Cortex of kidney (tissue), 1 donor: ENCODE results near the gene KDM4B.
"Not testable (repeated sequence)": the region's sequence is repeated elsewhere in the genome, so short reads cannot be mapped to it uniquely, and the experiment has no call there.

Experiments
- DNase-seq: peaks from one replicate; lab custom pipeline; 2025; lab: John Stamatoyannopoulos, UW

The KDM4B gene

DNA sequence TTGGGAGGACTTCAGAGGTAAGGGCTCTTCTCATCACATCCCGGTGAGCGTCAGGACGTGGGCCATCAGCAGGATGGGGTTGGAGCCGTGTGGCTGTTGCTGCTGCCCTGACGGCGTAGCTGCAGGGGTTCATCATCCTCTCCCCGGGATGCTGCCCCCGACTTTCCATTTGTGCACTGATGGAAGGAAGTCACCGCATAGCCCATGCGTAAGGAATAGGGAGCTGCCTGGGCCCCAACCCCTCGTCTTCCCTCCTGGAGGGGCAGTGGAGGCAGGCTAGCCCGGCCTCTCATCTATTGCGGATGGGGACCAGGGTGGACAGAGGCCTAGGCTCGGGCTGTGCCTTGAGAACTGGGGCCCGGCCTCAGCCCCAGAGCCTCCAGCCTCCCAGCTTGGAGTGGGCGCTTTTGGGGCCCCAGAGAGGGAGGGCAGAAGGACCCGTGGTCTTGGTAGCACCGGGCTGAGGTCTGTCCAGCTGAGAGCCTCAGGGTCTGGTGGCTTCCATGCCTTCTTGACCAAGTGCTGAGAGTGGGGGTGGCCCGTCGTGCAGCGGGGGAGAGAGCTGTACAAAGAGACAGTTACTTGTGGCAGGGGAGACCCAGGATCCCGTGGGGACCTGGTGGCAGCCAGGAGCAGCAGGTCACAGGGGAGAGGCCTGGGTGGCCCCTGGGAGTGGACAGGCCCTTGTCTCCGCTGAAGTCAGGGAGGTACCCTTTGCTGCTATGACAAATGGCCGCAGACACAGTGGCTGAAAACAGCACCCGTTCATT lies 44.0 kb downstream of the KDM4B start:
- no peak for DNase-seq

DNA sequence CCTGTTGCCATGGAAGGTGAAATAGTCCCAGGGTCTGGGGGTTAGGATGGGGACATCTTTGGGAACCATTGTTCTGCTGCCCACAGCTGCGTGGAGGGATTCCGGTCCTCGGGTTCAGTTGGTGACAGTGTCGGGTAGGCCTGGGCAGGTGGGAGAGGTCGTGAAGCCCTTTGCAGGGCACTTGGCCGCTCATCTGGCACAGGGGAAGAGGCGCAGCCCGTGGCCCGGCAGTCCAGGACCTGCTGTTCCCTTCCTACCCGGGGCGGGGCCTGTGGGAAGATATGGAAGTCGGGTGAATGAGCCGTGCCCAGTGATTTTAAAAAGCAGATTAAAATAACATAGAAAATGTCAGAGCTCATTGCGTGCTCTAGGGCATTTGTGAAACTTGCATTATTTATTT lies 44.8 kb downstream of the KDM4B start:
- no peak for DNase-seq

DNA sequence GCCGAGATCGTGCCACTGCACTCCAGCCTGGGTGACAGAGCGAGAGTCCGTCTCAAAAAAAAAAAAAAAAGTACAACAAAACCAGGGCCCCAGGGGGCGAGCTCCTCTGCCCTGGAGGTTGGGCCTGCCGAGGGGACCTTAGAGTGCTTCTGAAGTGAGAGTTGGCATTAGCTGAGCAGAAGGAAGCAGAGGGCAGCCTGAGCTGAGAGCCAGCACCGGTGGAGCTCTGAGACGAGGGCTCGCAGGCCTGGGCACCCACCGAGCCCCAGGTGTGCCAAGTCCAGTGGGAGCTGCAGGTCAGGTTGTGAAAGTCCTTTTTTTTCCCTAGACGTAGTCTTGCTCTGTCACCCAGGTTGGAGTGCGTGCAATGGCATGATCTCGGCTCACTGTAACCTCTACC lies 46.0 kb downstream of the KDM4B start:
- DNase-seq: no peak

DNA sequence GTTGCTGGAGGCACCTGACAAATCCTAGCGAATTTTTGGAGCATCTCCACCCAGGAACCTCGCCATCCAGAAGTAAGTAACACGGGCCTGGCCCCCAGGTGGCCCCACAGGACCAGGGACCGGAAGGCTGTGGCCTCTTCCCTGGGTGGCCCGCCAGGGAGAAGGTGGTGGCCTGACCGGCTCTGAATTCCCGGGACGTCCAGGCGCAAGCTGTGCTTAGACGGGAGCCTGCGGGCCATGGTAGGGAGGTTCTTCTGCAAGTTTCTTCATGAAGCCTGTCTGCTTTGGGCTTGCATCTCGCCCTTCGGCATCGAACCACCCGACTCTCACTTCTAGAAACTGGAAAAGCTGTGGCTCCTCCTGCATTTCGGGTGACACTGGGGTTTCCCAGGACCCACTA lies 47.4 kb downstream of the KDM4B start:
- no peak for DNase-seq

DNA sequence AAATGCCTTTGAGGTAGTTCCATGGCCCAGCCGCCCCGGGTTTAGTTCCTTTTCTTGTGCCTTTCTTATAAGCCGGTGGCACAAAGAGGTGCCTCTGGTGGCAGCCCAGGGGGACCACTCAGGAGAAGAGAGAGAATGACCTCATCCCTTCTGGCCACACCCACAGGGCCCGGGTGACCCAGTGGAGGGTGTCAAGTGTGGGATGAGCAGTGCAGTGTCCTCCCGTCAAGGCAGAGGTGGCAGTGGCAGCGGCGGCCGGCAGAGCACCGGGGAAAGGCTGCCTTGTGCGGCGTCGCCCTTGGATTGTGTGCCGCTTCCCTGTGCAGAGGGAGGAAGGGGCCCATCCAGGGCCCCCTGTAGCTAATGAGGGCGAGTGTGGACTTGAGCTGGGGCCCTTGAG lies 47.9 kb downstream of the KDM4B start:
- no peak for DNase-seq

DNA sequence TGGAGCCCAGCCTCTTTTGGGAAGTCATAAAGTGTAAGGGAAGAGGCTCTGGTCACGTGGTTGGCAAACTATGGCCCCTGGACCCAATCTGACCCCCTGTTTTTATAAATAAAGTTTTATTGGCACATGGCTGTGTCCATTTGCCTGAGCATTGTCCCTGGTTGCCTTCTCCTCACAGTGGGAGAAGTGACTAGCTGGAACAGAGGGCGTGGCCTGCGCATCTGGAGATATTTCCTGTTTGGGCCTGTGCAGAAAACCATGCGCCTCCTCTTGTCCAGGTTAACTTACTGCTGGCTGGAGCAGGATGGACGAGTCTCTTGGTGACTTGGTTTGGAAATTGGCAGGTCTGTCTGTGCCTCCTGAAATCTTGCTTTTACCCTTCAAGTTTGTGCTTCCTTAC lies 48.3 kb downstream of the KDM4B start:
- DNase-seq: no peak

DNA sequence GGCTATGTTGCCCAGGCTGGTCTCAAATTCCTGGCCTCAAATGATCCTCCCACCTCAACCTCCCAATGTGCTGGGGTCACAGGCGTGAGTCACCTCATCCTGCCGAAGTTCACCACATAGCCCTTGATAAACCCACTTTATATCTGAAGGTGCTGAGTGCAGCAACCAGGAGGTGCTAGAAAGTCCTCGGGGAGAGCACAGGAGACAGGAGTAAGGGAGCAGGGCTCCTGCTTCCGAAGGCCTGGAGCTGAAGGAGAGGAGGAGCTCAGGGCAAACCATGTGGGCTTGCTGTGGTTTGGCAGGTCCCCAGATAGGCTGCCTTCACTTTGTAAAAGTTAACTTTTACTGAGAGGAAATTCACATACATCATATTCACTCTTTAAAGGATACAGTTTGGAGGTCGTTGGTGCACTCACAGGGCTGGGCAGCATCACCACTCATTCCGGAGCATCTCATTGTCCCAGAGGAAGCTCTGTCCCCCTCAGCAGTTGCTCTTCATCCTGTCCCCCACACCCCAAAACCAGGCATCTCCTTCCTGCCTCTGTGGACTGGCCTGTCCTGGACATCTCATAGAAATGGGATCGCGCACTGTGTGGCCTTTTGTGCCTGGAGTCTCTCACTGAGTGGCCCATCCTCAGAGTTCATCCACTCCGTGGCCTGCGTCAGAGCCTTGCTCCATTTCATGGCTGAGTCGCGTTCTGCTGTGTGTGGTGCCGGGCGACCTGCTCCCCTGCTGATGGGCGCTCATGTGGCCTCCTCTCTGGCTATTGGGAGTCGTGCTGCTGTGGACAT lies 49.5 kb downstream of the KDM4B start:
- no peak for DNase-seq

DNA sequence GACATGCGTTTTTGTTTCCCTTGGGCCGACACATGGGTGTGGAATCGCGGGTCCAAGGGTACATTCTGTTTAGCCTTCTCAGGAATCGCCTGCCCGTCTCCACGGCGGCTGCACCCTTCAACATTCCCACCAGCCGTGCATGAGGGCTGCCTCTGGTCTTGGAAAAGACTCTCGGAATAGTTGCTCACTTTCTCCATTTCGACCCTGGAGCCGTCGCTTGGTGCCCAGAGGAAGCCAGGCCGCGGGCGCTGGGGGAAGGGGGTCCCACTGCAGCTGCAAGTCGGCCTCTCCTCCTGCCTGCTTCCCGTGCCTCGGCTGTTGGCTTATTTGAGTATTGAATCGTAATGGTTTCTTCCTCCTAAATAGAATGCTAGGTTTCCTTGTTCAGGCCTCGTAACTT lies 51.5 kb downstream of the KDM4B start:
- DNase-seq: no peak

DNA sequence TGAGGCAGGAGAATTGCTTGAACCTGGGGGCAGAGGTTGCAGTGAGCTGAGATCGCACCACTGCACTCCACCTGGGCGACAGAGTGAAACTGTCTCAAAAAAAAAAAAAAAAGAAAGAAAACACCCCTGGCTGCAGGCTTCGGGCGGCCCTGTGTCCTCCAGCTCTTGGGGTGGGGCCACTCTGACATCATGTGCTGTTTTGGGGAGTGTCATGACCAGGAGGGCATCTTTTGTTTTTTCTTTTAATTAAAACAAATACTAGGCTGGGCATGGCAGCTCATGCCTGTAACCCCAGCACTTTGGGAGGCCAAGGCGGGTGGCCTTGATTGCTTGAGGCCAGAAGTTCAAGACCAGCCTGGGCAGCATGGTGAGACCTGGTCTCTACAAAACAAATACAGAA lies 52.1 kb downstream of the KDM4B start:
- no peak for DNase-seq

DNA sequence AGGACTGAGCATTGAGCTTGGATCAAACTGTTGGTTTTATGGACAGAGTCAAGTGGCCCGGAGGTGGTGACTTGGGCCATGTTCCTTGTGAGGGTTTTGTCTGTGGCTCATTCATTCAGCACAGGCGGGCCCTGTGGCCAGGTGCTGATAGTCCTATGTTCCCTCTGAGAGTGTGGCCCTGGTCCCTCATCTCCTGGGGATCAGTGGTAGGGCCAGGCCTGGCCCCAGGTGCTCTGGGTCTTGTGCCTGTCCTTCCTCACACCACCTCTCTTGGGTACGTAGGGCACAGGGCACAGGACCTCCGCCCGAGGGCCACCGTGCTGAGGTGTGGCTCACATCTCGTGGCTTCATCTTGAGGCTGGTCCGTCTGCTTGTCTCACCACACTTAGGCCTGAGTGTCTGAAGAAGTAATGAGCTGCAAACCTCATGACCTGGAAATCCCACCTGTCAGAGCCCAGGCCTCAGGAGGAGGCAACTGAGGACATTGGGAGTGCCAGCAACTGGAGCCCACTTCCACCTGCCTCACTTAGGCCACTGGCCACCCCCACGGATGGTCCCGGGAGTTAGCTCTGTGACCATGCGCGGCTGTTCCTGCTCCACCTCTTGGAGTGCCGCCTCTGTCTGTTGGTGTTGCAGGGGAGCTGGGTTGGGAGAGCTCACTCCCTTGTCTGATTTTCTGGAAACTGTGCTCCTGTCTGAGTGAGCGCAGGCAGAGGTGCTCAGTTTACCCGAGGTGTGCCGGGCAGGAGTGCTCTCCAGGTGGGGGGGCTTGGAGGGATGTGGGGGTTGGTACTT lies 53.4 kb downstream of the KDM4B start:
- DNase-seq: no peak

DNA sequence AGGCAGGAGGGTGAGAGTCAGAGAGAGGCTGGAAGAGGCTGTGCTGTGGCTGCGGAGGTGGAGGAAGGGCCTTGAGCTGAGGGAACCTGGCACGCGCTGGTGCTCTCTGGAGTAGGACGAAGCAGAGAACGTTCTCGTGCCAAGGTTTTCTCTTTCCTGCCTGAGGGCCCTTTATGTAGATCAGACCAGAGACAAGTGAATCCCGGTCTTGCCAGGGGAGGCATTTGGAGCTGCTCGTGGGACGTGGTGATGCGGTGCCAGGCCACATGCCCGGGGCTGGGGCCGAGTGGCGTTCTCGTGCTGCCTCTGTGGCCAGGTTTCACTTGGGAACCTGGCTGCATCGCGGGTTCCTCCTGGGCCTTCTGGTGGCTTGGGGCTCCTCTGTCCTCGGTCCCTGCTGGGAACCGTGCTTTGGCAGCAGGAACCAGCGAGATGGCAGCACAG lies 54.2 kb downstream of the KDM4B start:
- no peak for DNase-seq

DNA sequence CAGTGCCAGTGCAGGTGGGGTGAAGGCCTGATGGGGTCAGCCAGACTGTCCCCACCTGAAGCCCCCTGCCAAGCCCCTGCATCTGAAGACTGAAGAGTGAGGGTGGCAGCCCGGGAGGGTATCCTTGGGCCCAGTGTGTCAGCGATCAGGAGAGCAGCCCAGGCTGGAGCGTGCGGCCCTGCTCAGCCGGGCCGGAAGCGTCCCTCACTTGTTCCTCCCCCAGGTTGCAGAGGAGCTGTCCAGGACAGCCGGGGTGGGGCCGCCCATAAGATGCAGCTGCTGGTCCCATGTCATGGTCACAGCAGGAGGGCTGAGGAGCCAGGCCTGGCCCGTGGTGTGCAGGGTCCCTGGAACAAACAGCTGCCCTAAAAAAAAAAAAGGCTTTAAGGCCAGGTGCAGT lies 55.4 kb downstream of the KDM4B start:
- DNase-seq: no peak

DNA sequence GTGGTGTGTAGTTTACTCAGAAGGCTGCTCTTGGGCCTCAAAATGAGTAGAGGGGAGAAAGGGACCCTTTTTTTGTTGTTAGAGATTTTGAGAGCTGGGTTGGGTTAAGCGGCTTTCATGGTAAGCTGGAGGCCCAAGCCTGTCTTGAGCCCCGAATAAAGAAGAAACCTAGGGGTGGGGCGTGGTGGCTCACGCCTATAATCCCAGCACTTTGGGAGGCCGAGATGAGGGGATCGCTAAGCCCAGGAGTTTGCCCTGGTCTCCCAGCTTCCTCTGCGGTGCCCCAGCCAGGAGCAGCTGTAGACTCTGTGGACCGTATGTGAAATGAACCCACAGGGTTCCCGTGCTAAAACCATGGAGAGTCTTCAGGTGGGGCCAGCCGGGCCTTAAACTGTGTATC lies 56.1 kb downstream of the KDM4B start:
- DNase-seq: no peak

DNA sequence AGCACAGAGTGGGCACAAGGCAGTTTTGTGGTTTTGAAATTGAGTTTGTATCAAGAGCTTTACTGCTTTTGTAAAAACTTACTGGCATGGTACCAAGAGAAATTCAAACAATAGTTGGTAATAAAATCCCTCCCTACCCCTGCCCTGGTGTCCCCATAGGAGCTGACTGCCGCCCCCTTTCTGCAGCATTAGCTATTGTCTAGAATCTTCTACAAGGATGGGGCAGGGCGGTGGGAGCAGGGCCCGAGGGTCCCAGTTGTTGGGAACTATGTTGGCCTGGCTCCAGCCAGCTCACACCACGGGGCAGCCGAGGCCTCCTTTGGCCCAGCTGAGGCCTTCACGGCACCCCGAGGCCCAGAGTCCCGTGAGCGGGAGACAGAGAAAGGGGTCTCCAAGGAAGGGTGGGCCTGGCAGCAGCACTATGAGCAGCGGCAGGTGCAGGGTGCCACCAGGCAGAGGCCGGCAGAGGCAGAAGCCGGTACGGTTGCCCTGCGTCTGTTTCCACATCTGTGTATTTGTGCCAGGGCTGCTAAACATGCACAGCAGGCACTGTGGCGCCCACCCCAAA lies 57.9 kb downstream of the KDM4B start:
- no peak for DNase-seq

DNA sequence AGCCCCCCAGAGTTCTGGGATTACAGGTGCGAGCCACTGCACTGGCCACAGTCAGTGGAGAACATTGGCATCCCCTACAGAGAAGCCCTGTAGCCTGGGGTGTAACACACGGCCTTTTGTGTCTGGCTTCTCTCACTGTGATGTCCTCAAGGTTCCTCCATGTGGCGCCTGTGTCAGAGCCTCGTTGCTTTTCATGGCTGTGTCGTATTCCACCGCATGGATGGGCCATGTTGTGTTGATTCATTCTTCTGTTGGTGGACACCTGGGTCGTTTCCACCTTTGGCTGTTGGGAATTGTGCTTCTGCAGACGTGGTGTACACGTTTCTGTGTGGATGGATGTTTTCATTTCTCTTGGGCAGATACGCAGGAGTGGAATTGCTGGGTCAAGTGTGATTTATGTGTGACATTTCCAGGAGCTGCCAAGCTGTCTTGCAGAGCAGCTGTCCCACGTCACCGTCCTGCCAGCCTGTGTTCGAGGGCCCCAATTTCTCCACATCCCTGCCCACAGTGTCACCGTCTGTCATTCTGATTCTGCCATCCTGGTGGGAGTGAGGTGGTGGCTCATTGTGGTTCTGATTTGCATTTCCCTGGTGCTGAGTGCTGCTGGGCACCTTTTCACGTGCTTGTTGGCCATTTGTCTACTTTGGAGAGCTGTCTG lies 59.4 kb downstream of the KDM4B start:
- no peak for DNase-seq

DNA sequence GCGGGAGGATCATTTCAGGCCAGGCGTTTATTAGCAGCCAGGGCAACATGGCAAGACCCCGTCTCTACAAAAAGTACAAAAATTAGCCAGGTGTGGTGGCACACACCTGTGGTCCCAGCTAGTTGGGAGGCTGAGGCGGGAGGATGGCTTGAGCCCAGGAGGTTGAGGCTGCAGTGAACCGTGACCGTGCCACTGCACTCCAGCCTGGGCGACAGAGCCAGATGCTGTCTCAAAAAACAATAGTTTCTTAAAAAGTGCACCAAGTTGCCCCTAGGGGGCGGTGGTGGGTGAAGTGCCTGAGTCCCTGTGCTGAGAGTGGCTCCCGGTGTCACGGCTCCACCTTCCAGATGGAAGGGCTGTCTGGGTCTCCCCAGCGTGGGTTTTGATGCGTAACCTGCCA lies 60.7 kb downstream of the KDM4B start:
- not testable (repeated sequence) for DNase-seq

DNA sequence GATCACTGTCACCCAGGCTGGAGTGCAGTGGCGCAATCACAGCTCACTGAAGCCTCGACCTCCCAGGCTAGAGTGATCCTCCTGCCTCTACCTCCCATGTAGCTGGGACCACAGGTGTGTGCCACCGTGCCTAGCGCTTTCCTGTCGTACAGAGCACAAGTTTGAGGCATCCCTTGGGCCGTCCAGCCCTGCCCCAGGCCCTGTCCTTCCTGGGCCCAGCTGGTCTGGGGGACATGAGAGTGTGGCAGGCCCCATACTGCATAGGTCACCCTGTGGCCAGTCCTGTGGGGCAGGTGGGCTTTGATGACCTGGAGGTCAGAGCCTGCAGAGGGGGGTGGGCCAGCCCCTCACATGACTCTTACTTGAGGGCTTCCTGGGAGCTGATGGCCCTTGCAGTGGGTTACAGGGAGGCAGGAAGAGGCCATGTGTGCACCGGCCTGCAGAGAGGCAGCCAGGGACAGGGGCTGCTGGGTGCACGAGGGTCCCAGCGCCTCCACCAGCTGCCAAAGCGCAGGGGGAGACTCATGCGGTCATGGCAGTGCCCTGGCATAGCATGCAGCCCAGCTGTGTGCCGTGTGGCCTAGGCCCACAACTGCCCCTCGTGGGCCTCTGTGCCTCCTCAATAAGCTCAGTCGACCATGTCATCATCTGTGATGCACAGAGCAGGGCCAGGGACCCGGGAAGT lies 61.4 kb downstream of the KDM4B start:
- DNase-seq: no peak

DNA sequence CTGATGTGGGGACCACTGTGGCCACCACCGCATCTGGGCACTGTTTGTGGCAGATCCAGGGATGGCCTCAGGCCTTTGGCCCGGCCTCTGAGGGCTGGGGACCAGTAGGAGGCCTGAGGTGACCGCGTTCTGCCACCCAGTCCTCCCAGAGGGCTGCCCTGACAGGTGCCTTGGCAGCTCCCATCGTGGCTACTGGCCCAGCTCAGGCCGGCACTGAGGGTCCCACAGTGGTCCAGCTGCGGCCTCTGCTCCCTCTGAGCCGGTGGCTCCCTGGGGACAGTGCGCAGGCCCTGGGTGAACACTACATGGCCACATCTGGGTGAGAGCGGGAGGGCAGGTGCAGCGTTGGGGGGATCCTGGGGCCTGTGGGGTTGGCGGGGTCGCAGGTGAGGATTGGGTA lies 61.9 kb downstream of the KDM4B start:
- no peak for DNase-seq

DNA sequence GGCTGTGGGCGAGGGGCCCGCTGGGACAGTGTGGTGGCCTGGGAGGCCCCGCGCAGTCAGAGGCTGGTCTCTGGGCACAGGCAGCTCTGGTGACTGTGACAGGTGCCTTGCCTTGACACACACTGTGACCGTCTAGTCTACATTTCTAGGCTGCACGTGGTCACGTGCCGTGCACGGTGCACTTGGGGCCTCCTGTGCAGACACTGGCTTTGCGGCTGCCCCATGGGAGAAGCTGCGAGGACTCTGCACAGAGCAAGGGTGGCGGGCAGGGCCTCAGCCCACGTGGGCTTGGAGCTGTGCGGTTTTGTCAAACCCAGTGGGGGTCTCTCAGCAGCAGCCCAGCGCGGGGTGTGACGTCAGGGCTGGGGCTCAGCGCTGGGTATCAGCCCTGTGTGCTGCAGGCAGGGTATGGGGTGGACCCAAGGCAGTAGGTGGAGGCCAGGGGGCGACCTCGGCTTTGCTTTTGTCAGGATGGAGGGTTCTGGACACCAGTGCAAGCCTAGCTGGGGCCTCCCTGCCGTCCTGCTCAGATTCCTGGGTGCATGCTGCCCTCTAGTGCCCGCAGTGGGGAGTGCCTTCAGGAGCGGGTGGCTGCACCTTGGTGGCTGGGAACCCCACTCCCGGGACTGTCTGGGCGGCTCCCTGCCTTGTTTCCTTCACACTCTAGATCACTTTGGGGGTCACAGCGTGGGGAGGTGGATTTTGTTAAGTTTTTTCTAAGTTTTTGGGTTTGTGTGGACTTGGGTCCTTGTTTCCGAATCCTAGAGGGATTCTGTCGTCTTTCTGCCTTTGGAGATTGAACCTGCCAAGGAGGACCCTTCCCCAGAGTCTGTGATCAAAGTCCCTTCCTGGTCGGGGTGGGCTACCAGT lies 62.6 kb downstream of the KDM4B start:
- DNase-seq: no peak
